Muscle layer of colon (tissue), 2 donors: ENCODE measurements around the gene HHIPL1.

Experiments used
- H3K27ac ChIP-seq: one replicate; pipeline ENCODE4 v1.7.0; 2013; ENCODE audit warnings: low read depth, mild to moderate bottlenecking, low read length, moderate library complexity
- H3K27me3 ChIP-seq, 2 donors: one replicate each; pipeline ENCODE4 v1.7.0; 2013; ENCODE audit warnings: low read length in 2 of 2, mild to moderate bottlenecking in 2 of 2; ENCODE audit not compliant: insufficient read depth in 2 of 2, control insufficient read depth in 1 of 2
- H3K36me3 ChIP-seq: one replicate; pipeline ENCODE4 v1.7.0; 2013; ENCODE audit warnings: mild to moderate bottlenecking, low read length; ENCODE audit not compliant: insufficient read depth
- H3K4me1 ChIP-seq: one replicate; pipeline ENCODE4 v1.7.0; 2013; ENCODE audit warnings: mild to moderate bottlenecking, low read length; ENCODE audit not compliant: insufficient read depth
- H3K4me3 ChIP-seq, 2 donors: one replicate each; pipeline ENCODE4 v1.7.0; 2013; ENCODE audit warnings: low read length in 2 of 2, low read depth in 1 of 2, mild to moderate bottlenecking in 1 of 2, moderate library complexity in 1 of 2
- H3K9ac ChIP-seq: one replicate; pipeline ENCODE4 v1.7.0; 2013; ENCODE audit warnings: low read length
- H3K9me3 ChIP-seq: one replicate; pipeline ENCODE4 v1.7.0; 2013; ENCODE audit warnings: mild to moderate bottlenecking, low read length
- donor health status: abdominal sarcoma.
- donor health status: Adenocarcinoma of cecum.

Gene HHIPL1

DNA sequence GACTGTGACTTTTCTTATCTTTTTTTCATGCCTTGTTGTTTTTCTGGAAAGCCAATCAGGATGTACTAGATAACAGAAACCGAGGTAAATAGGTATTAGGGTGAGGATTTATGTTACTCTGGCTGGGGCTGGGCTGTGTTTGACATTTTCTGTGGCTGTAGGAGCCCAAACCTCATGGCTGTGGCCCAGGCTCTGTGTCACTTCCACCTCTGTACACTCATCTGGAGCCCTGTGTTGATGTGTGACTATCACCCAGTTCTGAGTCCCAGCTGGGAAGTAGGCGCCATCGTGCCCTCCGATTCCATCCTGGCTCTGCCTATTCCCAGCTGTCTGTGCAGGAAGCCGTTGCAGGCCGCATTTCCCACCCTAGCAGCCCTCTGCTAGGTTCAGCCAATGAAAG is 1.6 kb upstream of the HHIPL1 start:
- Histone ChIP-seq H3K27me3 (no peaks in the 10 kb centered on the region), H3K4me3 (no peak overlapping the region), H3K9ac (no peak overlapping the region), H3K36me3 (no peaks in the 10 kb centered on the region), H3K4me1 (peaks cover 8% of the 10 kb centered on the region), H3K9me3 (no peaks in the 10 kb centered on the region), H3K27ac (no peak overlapping the region)

DNA sequence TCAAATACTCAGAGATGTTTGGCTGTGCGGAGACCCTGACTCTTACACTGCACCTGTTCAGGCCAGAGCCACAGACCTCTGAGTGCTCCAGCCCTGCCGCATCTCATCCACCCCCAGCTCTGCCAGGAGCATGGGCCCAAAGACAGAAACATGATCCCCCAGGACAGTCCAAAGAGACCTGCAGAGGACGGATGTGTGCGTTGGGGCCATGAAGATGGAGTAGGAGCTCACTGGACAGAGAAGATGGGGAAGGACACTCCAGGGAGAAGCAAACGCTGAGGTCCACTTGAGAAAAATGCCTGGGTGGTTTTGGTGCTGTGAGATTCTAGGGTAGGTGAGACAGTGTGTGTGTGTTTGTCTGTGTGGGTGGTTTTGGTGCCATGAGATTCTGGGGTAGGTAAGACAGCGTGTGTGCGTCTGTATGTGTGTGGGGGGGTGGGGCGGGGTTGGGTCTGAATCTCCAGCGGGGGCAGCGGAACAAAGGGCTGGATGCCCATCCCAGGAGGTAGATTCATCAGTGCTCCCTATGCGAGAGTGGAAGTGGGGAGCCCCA is 818 bp upstream of the HHIPL1 start:
- Histone ChIP-seq H3K27ac (no peak overlapping the region), H3K9me3 (no peaks in the 10 kb centered on the region), H3K4me3 (no peak overlapping the region), H3K36me3 (no peaks in the 10 kb centered on the region), H3K27me3 (no peaks in the 10 kb centered on the region), H3K9ac (no peak overlapping the region), H3K4me1 (peaks cover 8% of the 10 kb centered on the region)

DNA sequence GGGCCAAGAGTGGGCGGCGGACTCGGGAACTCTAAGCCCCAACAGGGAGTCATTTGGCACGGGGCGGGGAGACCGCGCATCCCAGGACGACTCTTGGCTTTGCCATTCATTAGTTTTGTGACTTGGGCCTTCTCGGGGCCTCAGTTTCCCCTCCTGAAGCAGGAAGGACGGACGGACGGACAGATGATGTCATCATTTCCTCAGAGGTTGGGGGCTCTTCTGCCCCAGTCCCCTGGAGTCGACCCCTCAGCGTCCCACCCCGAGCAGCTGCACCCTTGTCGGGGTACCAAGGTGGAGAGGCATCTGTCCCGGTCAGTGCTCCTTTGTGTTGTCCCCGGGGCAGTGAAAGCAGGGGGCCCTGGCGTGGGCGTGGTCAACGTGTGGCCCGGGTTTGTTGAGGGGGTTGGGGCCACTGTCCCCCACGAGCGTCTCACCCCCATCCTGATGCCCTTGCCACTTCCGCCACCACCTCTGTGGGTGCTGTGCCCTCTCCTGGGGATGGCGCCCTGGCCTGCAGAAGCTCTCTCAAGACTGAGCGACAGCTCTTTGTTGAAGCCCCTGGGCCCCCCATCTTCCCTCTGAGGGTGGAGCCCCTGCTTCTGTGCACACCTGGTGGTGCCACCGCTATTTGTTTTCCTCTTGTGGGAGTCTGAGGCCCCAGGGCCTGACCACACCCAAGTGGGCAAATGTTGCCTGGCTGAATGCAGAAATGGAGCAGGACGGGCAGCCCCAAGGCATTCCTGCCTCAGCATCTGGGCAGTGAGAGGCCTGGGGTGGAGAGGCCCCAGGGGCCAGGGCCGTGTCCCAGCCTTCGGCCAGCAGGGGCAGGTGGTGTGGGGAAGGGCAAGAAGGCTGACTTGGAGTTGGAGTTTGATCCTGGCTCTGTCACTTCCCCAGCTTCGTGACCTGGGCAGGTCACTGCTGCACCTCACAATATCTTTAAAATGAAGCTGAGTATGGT is 896 bp downstream of the HHIPL1 start:
- no peaks in the 10 kb centered on the region for H3K27me3 ChIP-seq
- peak overlapping the region; percentile 42 to 49 for H3K4me3 ChIP-seq
- H3K27ac ChIP-seq: no peak overlapping the region
- no peaks in the 10 kb centered on the region for H3K9me3 ChIP-seq
- peaks cover 8% of the 10 kb centered on the region for H3K4me1 ChIP-seq
- H3K9ac ChIP-seq: peak overlapping the region; percentile 39
- no peaks in the 10 kb centered on the region for H3K36me3 ChIP-seq

DNA sequence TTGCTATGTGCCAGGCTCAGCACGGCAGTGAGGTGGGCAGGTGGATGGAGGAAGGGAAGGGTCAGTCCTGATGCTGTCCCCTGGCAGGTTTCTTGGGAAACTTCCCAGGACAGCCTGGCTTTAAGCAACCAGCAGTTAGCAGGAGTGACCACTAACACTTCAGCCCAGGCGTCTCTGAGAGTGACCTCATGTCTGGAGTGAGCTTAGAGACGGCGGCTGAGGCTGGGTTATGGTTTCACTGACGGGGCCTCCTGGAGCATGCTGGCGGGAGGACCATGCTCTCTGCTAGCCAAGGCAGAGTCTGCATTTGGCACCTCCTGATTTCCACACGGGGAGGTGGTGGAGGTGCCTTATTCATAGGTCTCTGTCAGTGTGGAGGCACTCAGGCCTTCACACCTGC is 2.5 kb downstream of the HHIPL1 start:
- Histone ChIP-seq H3K27ac (no peak overlapping the region), H3K27me3 (no peaks in the 10 kb centered on the region), H3K4me3 (no peak overlapping the region), H3K36me3 (no peaks in the 10 kb centered on the region), H3K4me1 (peaks cover 8% of the 10 kb centered on the region), H3K9ac (no peak overlapping the region), H3K9me3 (no peaks in the 10 kb centered on the region)

DNA sequence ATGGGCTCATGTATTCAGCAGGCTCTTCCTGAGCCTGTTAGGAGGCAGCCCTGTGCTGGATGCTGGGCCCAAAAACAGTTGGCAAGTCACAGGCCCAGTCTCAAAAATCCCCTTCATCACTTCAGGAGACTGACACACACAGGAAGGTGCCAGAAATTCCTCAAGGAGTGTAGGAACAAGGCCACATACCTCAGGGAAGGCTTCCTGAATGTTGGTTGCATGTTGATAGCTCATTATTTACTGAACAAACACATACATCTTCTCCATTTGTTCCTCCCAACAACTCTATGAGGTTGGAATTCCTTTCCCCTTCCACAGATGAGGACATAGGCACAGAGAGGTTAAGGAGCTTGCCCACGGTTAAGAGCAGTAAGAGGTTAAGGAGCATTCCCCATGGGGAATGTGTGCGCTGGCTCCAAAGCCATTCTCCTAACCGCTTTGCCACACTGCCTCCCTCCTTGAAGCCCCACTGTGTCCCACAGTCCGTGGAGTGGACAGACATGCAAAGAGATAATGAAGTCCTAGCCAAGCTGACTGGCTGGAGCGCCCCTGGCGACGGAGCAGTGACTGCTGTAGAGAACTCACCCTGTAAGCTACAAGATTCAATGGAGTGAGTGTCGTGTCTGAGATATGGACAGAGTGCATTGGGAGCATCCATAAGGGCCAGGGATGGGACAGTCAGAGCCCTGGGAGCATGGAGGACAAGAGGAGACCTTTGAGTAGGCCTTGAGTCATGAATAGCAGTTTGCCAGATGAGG is 3.3 kb downstream of the HHIPL1 start:
- Histone ChIP-seq H3K4me3 (no peak overlapping the region), H3K4me1 (peaks cover 8% of the 10 kb centered on the region), H3K9ac (no peak overlapping the region), H3K36me3 (no peaks in the 10 kb centered on the region), H3K9me3 (no peaks in the 10 kb centered on the region), H3K27ac (no peak overlapping the region), H3K27me3 (no peaks in the 10 kb centered on the region)

DNA sequence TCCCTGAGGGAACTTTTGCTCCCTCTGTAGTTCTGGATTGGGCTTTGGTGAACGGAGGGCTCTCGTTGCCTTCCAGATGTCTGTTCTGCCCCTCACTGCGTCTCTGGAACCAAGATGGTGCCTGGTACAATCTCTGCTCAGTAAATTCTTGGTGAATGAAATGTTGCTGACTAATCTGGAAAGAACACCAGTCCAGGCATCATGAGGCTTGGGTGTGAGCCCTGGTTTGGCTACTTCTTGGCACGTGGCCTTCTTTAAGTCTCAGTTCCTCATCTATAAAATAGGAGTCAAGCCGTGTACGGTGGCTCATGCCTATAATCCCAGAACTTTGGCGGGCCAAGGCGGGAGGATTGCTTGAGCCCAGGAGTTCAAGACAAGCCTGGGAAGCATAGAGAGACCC is 4.3 kb downstream of the HHIPL1 start:
- no peaks in the 10 kb centered on the region for H3K36me3 ChIP-seq
- H3K9me3 ChIP-seq: no peaks in the 10 kb centered on the region
- no peak overlapping the region for H3K4me3 ChIP-seq

DNA sequence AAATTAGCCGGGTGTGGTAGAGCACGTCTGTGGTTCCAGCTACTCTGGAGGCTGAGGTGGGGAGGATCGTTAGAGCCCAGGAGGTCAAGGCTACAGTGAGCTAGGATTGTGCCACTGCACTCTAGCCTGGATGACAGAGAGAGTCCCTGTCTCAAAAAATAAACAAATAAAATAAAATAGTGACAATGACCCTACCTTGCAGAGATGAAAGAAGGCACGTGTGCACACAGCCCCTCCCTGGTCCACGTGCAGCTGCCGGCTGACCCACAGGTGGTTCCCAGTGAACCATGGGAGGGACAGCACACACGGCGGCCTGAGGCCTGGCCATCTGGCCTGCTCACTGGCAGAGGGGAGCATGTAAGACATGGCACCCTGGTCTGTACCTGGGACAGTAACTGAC is 4.7 kb downstream of the HHIPL1 start:
- H3K9ac ChIP-seq: no peak overlapping the region
- no peaks in the 10 kb centered on the region for H3K27me3 ChIP-seq
- no peak overlapping the region for H3K27ac ChIP-seq
- no peaks in the 10 kb centered on the region for H3K9me3 ChIP-seq
- H3K4me1 ChIP-seq: peaks cover 8% of the 10 kb centered on the region
- no peak overlapping the region for H3K4me3 ChIP-seq
- H3K36me3 ChIP-seq: no peaks in the 10 kb centered on the region

More for the DNA sequence above, 4.3 kb downstream of the HHIPL1 start:
- Histone ChIP-seq H3K4me1 (peaks cover 8% of the 10 kb centered on the region), H3K27ac (no peak overlapping the region), H3K27me3 (no peaks in the 10 kb centered on the region), H3K9ac (no peak overlapping the region)

DNA sequence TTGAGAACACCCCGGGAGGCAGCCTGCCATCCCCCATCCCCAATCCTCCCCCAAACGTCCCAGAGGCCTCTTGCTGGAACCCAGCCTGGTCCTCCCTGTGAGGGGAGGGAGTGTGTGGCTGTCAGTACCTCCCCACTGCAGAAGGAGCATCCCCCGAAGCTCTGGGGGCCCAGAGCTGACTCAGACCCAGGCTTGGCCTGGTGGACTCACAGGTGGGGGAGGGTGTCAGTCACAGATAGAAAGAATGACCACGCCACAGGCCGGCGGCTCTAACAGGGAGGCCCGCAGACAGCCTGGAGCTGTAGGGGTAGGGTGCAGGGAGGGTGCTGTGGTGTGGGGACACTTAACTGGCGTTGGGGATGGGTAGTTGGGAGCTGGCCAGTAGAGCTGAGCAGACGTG is 5.3 kb downstream of the HHIPL1 start:
- Histone ChIP-seq H3K27ac (no peak overlapping the region), H3K27me3 (no peaks in the 10 kb centered on the region), H3K9me3 (no peaks in the 10 kb centered on the region), H3K4me1 (peaks cover 8% of the 10 kb centered on the region), H3K9ac (no peak overlapping the region), H3K4me3 (no peak overlapping the region), H3K36me3 (no peaks in the 10 kb centered on the region)

DNA sequence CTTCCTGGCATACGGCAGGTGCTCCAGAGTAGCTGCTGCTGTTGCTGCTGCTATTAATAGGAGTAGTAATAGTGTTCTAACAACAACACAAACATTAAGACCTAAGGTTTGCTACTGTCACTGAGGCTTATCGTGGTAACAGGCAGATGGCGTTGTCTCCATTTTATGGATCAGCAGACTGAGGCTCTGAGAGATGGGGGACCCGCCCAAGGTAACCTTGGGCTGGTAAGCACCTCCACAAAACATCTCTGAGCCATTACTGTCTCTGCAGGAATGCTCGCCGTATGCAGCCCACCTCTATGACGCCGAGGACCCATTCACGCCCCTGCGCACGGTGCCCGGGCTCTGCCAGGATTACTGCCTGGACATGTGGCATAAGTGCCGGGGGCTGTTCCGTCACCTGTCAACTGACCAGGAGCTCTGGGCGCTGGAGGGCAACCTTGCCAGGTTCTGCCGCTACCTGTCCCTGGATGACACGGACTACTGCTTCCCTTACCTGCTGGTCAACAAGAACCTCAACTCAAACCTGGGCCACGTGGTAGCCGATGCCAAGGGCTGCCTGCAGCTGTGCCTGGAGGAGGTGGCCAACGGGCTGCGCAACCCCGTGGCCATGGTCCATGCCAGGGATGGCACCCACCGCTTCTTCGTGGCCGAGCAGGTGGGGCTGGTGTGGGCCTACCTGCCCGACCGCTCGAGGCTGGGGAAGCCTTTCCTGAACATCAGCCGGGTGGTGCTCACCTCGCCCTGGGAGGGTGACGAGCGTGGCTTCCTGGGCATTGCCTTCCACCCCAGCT is 7.2 kb downstream of the HHIPL1 start:
- H3K9me3 ChIP-seq: no peaks in the 10 kb centered on the region

DNA sequence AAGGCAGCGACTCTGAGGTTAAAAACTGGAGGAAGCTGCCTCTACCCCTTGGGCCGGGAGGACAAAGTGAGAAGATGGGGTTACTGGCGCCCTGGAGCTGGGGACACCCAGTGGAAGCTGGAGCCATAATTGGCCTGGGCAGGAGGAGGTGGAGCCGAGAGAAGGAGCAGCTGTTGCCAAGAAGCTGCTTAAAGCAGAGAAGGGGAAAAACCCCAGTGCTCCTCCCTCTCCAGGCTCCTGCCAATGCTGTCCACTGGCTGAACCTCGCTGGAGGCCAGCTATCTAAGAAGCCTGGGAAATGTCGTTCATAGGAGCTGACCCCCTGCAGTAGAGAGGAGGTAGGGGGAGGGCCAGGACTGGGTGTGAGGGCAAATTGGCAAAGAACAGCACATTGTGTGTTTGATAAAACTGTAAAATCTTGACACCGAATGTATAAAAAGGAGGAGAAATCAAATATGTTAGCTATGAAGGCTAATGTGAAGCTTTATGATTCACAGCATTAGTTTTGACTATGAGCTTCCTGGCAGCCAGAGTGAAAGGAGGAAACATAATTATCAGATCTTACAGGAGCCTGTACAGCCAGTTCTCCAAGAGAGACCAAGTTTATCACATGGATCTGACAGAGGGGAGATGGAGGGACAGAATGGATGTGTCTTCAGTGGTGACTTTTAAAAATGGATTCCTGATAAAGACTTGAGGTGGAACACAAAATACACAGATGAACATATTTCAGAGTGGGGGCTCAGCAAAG is 9.5 kb downstream of the HHIPL1 start:
- peak overlapping the region; percentile 3 for H3K27ac ChIP-seq
- H3K9ac ChIP-seq: no peak overlapping the region

More for the DNA sequence above, 7.2 kb downstream of the HHIPL1 start:
- H3K36me3 ChIP-seq: no peaks in the 10 kb centered on the region
- no peak overlapping the region for H3K27ac ChIP-seq
- no peak overlapping the region for H3K4me3 ChIP-seq
- no peaks in the 10 kb centered on the region for H3K4me1 ChIP-seq
- H3K27me3 ChIP-seq: no peaks in the 10 kb centered on the region
- no peak overlapping the region for H3K9ac ChIP-seq

More for the DNA sequence above, 9.5 kb downstream of the HHIPL1 start:
- no peaks in the 10 kb centered on the region for H3K4me1 ChIP-seq
- H3K9me3 ChIP-seq: no peaks in the 10 kb centered on the region
- no peaks in the 10 kb centered on the region for H3K36me3 ChIP-seq
- H3K27me3 ChIP-seq: no peaks in the 10 kb centered on the region
- H3K4me3 ChIP-seq: no peak overlapping the region
